KOPT-K1 (cell line): ENCODE data around the gene SLC1A2.

Experiments used
- H3K27ac ChIP-seq: fragments of 200-600 bp; sonication (generic); 2 replicates; pipeline ENCODE4 v1.5.1; 2016; ENCODE audit warnings: antibody characterized with exemption, mild to moderate bottlenecking, low read depth, low read length; ENCODE audit not compliant: poor library complexity, severe bottlenecking
- H3K36me3 ChIP-seq: fragments of 200-600 bp; sonication (generic); 2 replicates; pipeline ENCODE4 v1.5.1; 2017; ENCODE audit warnings: antibody characterized with exemption, mild to moderate bottlenecking, low read length, moderate library complexity; ENCODE audit not compliant: insufficient read depth
- H3K9me3 ChIP-seq: fragments of 200-600 bp; sonication (generic); 2 replicates; pipeline ENCODE4 v1.5.1; 2017; ENCODE audit warnings: antibody characterized with exemption, low read length, mild to moderate bottlenecking; ENCODE audit not compliant: insufficient read depth, poor library complexity, severe bottlenecking

The SLC1A2 gene

DNA sequence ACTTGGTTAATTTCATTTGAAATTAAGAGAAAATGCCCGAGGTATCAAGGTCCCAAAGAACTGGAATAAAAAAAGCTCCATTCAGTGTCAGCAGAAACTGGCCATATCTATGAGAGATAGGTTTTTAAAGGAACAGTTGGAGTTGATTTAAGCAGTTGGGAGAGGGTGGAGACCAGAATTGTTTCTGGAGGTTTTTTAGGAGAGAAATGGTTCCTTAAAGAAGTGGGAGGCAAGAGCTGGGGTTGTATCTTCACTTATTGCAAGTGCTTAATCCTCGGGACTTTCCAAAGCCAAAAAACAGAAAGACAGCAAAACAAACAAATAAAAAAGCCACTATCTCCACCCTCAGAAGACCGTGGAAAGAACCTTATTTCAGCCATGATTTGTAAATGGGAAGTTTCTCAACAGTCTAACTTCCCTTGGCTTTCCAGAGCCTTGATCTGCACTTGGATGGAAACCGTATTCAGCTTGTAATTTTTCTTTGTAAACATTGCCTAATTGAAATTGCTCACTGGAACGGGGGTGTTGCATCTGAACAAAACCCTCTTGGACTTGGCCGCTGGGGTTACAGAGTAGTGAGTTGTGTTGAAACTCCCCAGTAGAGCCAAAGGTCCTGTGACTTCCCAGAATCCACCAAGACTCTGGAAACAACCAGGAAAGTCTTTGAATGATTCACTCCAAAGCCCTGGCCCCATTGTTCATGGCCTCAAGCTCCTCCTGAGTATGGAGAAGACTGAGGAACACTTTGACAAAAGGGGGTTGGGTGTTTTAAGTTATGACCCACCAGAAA, 115.6 kb downstream of the SLC1A2 start:
- no peak overlapping the region for H3K27ac ChIP-seq
- no peaks in the 10 kb centered on the region for H3K36me3 ChIP-seq

DNA sequence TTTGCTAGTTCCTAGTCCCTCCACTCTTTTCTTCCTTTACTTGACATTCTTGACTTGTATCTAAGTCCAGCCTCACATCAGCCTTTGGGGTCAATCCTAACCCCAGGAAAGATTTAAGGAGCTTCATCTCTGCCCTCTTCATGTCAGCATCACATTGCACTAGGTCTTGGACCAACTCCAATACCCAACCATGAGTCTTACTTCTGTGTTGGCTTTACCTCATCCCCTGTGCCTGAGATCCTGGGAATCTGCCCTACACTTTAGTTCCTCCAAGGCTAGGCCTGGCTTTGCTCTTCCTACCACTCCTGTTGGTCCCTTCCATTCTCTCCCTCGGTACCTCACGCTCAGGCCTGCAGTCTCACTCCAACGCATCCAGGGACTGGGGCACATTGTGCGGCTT, 117.0 kb downstream of the SLC1A2 start:
- Histone ChIP-seq H3K36me3 (no peaks in the 10 kb centered on the region), H3K9me3 (no peaks in the 10 kb centered on the region), H3K27ac (no peak overlapping the region)

More for the DNA sequence above, 115.6 kb downstream of the SLC1A2 start:
- H3K9me3 ChIP-seq, result no peaks in the 10 kb centered on the region

DNA sequence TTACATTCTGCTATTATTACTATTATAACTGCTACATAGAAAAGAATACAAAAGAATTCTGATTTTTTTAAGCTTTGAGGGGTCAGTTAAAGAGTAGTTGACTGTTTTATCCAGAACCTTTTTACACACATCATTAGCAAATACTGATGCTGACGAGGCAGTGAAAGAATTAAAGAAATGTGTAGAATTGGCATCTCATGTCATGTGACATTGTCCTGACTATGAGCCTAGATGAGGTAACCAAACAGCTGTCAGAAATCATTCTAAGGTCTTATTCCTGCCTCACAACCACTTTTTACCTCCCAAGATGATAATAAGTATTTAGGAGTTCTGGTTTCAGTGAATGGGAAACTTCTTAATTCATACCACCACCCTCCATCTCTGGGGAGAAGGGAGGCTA, 121.0 kb downstream of the SLC1A2 start:
- Histone ChIP-seq H3K36me3 (no peaks in the 10 kb centered on the region), H3K27ac (no peak overlapping the region), H3K9me3 (no peaks in the 10 kb centered on the region)

DNA sequence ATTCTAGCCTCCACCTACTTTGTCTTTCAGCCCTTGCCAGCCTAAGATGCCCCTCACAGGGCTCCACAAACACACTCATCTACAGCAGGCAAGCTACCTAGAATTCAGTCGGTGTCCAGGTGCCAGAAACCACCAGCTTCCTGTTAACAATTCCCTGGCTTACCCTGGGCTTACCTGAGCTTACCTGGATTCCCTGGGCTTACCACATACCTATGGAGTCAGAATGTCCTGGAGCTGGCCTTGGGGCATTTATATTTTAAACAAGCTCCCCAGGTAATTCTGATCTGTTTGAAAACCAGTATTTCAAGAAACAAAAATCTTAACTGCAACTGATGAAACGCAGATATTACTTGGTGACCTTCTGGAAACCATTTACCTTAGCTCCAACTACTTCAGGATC, 123.6 kb downstream of the SLC1A2 start:
- no peaks in the 10 kb centered on the region for H3K36me3 ChIP-seq
- H3K9me3 ChIP-seq, result no peaks in the 10 kb centered on the region
- H3K27ac ChIP-seq, result no peak overlapping the region

DNA sequence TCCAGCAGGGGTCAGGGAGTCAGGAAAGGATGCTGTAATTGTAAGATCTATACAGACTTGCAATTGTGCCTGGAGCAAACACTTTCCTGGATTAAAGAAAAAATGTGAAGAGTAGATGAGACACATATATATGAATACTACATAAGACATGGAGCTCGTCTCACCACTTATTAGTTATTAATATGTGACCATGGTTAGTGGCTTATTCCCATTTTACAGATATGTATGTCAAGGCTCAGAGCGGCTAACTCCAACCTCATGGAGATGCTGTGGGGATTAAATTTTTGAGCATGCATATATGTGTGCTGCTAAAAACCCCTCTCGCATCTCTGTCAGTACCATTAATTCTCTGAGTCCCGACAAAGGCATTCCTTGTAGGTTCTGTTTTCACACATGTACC, 125.7 kb downstream of the SLC1A2 start:
- no peak overlapping the region for H3K27ac ChIP-seq
- no peaks in the 10 kb centered on the region for H3K9me3 ChIP-seq

DNA sequence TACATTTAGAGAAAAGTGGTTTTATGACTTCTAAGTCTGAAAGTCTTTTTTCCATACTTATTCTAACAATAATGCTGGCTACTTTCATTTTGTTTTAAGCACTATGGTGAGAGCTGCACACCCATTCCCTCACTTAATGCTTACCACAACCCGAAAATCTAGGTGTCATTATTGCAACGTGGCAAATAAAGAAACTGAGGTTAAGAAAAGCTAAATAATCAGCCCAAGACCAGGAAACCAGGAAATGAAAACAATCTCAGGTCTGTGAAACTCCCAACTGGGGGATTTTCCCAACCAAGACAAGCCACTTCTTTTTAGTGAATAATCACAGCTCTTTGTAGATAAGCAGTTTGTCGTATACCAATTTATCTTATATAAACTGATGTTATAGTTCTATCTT, 126.3 kb downstream of the SLC1A2 start:
- no peaks in the 10 kb centered on the region for H3K36me3 ChIP-seq

More for the DNA sequence above, 125.7 kb downstream of the SLC1A2 start:
- H3K36me3 ChIP-seq, result no peaks in the 10 kb centered on the region

DNA sequence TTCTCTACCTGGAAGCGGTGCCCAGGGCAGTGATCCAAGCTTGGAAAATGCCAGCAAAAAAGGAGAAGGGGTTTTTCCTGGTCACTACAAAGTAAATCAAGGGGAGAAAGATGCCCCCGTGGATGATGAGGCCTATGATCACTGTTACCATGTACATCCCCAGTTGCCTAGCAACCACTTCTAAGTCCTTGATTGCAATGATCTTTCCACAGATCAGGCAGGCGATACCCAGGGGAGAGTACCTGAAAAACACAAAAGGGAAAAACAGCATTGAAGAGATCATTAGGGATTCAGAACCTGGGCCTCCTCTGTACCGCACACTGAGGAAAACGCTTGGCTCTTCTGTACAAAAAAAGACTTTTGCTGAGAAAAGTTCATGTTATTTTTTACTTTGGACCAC, 127.1 kb downstream of the SLC1A2 start:
- H3K27ac ChIP-seq, result no peak overlapping the region
- H3K36me3 ChIP-seq, result no peaks in the 10 kb centered on the region
- no peaks in the 10 kb centered on the region for H3K9me3 ChIP-seq

More for the DNA sequence above, 126.3 kb downstream of the SLC1A2 start:
- H3K9me3 ChIP-seq, result no peaks in the 10 kb centered on the region
- no peak overlapping the region for H3K27ac ChIP-seq

DNA sequence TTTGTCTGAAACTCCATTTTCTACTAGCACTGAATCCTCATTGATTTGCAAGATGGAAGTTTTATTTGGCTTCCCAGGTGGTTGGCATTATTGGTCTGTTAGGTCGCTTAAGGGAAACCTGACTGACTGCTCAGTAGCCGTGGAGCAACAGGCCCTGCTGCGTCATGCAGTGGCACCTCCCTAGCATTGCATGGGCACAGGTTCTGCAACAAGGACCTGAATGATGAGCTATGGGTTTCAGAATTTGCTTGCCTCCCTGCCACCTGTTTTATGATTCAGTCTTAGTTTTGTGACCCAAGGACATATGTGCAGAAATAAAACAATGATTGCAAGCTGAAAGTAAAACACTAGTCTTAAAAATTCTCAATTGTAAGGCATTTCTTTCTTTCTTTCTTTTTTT, 128.5 kb downstream of the SLC1A2 start:
- no peaks in the 10 kb centered on the region for H3K36me3 ChIP-seq
- no peaks in the 10 kb centered on the region for H3K9me3 ChIP-seq
- H3K27ac ChIP-seq, result no peak overlapping the region

DNA sequence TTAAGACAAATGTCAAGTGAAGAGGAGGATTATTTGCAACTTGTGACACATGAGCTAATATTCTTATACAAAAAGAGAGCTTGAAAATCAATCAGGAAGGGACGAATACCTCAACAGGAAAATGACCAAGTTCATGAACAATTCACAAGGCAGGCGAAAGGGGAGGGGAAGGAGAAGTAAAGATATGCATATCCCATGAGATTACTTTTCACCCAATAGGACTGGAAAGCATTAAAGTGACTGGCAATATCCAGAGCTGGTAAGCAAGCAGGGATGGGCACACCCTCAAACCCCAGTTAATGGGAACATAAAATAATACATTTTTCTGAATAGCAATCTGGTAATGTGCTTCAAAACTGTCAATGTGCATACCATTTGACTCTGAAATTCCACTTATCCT, 129.5 kb downstream of the SLC1A2 start:
- Histone ChIP-seq H3K36me3 (no peaks in the 10 kb centered on the region), H3K9me3 (no peaks in the 10 kb centered on the region), H3K27ac (no peak overlapping the region)

DNA sequence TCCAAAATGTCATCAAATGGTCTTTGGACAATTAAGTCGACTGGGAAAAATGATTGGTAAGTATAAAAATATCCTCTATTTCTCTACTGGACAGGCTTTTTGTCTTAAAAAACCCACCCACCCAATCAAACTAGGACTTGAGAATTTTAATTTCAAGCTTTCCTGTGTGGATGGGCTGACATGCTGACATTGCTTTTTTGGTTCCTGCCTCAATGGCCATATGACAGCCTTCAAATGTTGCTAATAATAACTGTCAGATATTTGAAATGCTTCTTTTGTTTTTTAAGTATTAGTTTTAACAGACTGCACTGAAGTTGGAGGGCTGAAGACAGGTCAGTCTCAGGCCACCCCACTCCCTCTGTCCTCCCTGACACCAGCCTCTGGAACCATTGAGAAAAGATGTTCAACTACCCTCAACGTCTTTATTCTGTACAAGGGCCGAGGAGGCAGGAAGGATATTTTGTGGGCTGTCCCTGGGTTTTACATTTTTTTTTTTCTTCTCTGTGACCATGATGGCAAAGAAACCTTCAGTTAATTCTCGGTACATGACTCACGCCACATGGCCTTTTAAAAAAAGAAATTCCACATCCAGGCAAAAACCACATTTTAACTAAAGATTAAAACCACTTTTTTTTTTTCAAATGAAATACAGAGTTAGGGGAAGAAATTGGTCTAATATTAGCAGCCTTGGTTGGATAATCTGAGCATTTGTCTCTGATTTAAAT, 130.4 kb downstream of the SLC1A2 start:
- Histone ChIP-seq H3K27ac (no peak overlapping the region), H3K9me3 (no peaks in the 10 kb centered on the region), H3K36me3 (no peaks in the 10 kb centered on the region)

DNA sequence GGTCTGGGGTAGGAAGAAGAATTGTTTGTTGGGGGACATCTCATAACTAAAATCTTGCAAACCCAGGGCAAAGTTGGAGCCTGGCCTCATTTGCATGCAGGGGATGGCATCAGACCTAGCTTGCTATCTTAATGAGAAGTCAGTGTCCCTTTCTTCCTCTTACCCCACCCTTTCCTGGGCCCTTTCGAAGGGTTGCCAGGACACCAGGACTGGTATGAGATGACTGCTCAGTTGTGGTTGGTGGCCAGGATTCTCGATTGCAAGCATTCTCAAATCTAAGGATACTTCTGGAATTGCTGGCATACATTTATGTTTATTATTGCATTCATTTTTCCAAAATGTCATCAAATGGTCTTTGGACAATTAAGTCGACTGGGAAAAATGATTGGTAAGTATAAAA, 131.0 kb downstream of the SLC1A2 start:
- H3K9me3 ChIP-seq, result no peaks in the 10 kb centered on the region
- H3K27ac ChIP-seq, result no peak overlapping the region
- no peaks in the 10 kb centered on the region for H3K36me3 ChIP-seq

DNA sequence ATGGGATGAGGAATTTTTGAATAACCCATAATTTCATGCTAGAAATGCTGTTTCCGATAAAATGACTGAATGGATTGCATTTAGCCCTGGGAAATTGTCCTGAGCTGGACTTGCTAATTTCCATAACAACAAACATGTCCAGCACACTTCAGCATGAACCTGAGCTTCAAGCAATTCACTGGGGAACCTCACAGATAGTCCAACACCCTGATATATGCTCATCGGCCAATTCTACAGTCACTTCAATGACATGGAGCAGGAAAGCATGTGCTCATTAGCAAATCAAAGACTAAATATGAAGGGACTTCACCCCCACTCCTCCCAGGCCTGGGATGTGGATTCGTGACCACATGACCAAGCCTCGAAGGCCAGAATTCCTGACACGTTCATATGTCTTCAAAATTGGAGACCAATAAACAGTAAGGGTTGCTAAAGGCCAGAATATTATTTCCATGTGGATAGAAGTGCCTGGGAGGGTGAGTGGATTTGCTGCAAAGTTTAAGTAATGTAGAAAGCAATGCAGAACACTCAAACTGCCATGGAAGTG, 131.9 kb downstream of the SLC1A2 start:
- Histone ChIP-seq H3K9me3 (no peaks in the 10 kb centered on the region), H3K27ac (no peak overlapping the region), H3K36me3 (no peaks in the 10 kb centered on the region)

DNA sequence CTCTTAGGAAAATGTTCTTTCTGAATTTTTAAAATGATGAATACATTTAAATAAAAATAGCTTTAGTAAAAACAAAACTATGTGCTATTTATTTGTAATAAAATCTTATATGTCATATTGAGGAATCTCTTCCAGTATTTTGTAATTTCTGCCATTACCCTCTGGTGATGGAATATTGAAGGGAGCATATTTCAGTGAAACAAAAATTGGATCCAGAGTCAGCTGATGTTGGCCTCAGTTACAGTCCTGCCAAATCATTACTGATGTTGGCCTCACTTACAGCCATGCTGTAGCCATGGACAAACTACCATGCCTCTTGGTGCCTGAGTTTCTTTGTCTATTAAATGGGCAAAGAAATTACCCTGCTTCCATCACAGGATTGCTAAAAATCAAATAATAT, 133.2 kb downstream of the SLC1A2 start:
- Histone ChIP-seq H3K27ac (no peak overlapping the region), H3K36me3 (no peaks in the 10 kb centered on the region), H3K9me3 (no peaks in the 10 kb centered on the region)

DNA sequence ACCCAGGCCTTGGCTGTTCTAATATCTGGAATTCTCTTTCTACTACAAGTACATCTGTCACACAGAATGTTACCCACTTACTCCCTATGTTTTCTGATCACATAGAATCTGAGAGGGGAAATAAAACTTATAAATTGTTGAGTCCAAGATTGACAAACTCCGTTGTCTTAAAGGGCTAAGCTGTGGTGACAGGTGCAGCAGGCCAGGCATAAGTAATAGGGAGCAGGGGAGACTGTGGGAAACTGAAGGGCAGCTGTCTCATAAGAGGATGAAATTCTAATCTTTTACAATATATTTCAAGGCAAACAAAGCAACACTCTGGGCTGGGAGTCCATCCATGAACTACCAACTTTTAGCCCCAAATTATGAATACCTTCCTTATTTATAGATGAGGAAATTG, 133.9 kb downstream of the SLC1A2 start:
- Histone ChIP-seq H3K36me3 (no peaks in the 10 kb centered on the region), H3K9me3 (no peaks in the 10 kb centered on the region), H3K27ac (no peak overlapping the region)

DNA sequence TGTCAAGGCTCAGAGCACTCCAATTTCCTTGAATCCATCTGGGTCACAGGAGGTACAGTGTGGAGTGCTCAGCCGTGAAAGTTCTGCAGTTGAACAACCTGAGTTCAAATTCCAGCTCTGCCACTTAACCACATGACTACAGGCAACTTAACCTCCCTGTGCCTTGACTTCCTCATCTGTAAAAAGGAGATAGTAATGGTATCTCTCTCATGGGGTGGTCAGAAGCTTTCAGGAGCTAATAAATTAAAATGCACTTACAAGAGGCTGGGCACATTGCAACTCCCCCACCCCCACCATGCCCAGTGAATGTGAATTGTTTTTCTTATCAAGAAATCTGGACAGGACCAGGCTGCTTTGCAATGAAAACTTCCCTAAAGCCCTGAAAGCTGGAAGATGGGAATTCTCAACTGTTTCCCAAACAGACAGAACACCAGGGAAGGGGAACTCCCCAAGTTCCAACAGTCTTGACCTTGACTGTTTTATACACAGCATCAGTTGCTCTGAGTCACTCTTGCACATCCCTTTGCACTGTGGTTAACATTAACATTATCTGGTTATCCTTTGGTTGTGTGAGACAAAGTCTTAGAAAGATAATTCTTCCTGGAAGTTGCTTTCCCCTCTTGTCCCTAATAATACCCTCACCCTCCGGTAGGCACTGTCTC, 137.0 kb downstream of the SLC1A2 start:
- Histone ChIP-seq H3K27ac (no peak overlapping the region), H3K36me3 (no peaks in the 10 kb centered on the region), H3K9me3 (no peaks in the 10 kb centered on the region)
